Stimulated activated CD4-positive, alpha-beta T cell treated with anti-CD3 and anti-CD28 coated beads, Interleukin-4, amount 100 ng/mL, for 4 hours (primary cell): ENCODE measurements around the gene MCCC1.
"Not testable (repeated sequence)": the region's sequence is repeated elsewhere in the genome, so short reads cannot be mapped to it uniquely, and the experiment has no call there.

Source experiments
- DNase-seq, 2 experiments: peaks; one replicate each; pipeline ENCODE4 v3.0.0-alpha.2; 2020

The MCCC1 gene

GRCh38 chr3:183099026-183099837, at the start of gene MCCC1:
Gene MCCC1, minus strand, starts transcription at chr3:183099496. Its CDS starts 56 bp downstream, at chr3:183099440.
- DNase-seq: peak; percentile 90 to 98

GRCh38 chr3:183148056-183148455, 48.8 kb upstream of the MCCC1 start:
- DNase-seq: no peak

- no peak for DNase-seq
Measured at GRCh38 chr3:183144363-183144762, 45.1 kb upstream of the MCCC1 start.

- DNase-seq: no peak
Measured at GRCh38 chr3:183142199-183142598, 42.9 kb upstream of the MCCC1 start.

- no peak for DNase-seq
Measured at GRCh38 chr3:183134844-183135243, 35.5 kb upstream of the MCCC1 start.

- DNase-seq: no peak
Measured at GRCh38 chr3:183132409-183132808, 33.1 kb upstream of the MCCC1 start.

GRCh38 chr3:183131735-183132134, 32.4 kb upstream of the MCCC1 start:
- DNase-seq: no peak

- DNase-seq: no peak
Measured at GRCh38 chr3:183131186-183131725, 32.0 kb upstream of the MCCC1 start.

- no peak for DNase-seq
Measured at GRCh38 chr3:183129243-183129642, 29.9 kb upstream of the MCCC1 start.

GRCh38 chr3:183128709-183129108, 29.4 kb upstream of the MCCC1 start:
- DNase-seq: no peak

GRCh38 chr3:183123891-183124290, 24.6 kb upstream of the MCCC1 start:
- DNase-seq: no peak

GRCh38 chr3:183122257-183122932, 23.1 kb upstream of the MCCC1 start:
- DNase-seq: no peak

GRCh38 chr3:183120538-183121215, 21.4 kb upstream of the MCCC1 start:
- no peak for DNase-seq

- no peak for DNase-seq
Measured at GRCh38 chr3:183117056-183117455, 17.8 kb upstream of the MCCC1 start.

GRCh38 chr3:183116025-183116614, 16.8 kb upstream of the MCCC1 start:
- peak; percentile 49 to 52 for DNase-seq

GRCh38 chr3:183114384-183115178, 15.3 kb upstream of the MCCC1 start:
- no peak for DNase-seq

- not testable (repeated sequence) for DNase-seq
Measured at GRCh38 chr3:183109847-183110246, 10.6 kb upstream of the MCCC1 start.

- no peak for DNase-seq
Measured at GRCh38 chr3:183108470-183108869, 9.2 kb upstream of the MCCC1 start.

- DNase-seq: no peak
Measured at GRCh38 chr3:183108001-183108449, 8.7 kb upstream of the MCCC1 start.

- not testable (repeated sequence) for DNase-seq
Measured at GRCh38 chr3:183107372-183107771, 8.1 kb upstream of the MCCC1 start.

- no peak for DNase-seq
Measured at GRCh38 chr3:183106635-183107034, 7.3 kb upstream of the MCCC1 start.

GRCh38 chr3:183103950-183104349, 4.7 kb upstream of the MCCC1 start:
- DNase-seq: not testable (repeated sequence)
